HEK293T (cell line): Measurements from ENCODE around the gene GANC.

Source experiments
- CTCF ChIA-PET: fragments of 350-600 bp; formaldehyde crosslinking; extraction: SDS; loops from one replicate; lab custom pipeline; 2021; ENCODE audit warnings: antibody characterized with exemption, inconsistent platforms; lab: Yijun Ruan, JAX
- POLR2A ChIA-PET: fragments of 350-600 bp; formaldehyde crosslinking; extraction: SDS; loops from one replicate; lab custom pipeline; 2020; ENCODE audit warnings: antibody characterized with exemption, inconsistent platforms; lab: Yijun Ruan, JAX
- DNase-seq: peaks from one replicate; pipeline ENCODE4 v3.0.0; 2012; ENCODE audit warnings: mixed read lengths; ENCODE audit errors: extremely low spot score
- ARNT ChIP-seq: fragments of 450-650 bp; IDR thresholded peaks from 2 replicates; pipeline ENCODE4 v1.6.1; 2017; ENCODE audit warnings: mild to moderate bottlenecking
- BHLHE40 ChIP-seq: fragments of 450-650 bp; IDR thresholded peaks from 2 replicates; pipeline ENCODE4 v1.6.1; 2016; ENCODE audit warnings: mild to moderate bottlenecking, moderate library complexity, borderline replicate concordance
- CTBP1 ChIP-seq: fragments of 450-650 bp; IDR thresholded peaks from 2 replicates; pipeline ENCODE4 v1.6.1; 2016; ENCODE audit warnings: borderline replicate concordance
- ELF4 ChIP-seq: fragments of 450-650 bp; IDR thresholded peaks from 2 replicates; pipeline ENCODE4 v1.6.1; 2017; ENCODE audit warnings: antibody characterized with exemption
- FOXA1 ChIP-seq: fragments of 450-650 bp; IDR thresholded peaks from 2 replicates; pipeline ENCODE4 v1.6.1; 2016; ENCODE audit warnings: mild to moderate bottlenecking
- FOXK2 ChIP-seq: fragments of 450-650 bp; IDR thresholded peaks from 2 replicates; pipeline ENCODE4 v1.6.1; 2016; ENCODE audit warnings: mild to moderate bottlenecking
- FOXM1 ChIP-seq: fragments of 450-650 bp; IDR thresholded peaks from 2 replicates; pipeline ENCODE4 v1.6.1; 2017; ENCODE audit warnings: mild to moderate bottlenecking, borderline replicate concordance
- HDGF ChIP-seq: fragments of 450-650 bp; IDR thresholded peaks from 2 replicates; pipeline ENCODE4 v1.6.1; 2017; ENCODE audit warnings: antibody characterized with exemption, borderline replicate concordance
- L3MBTL2 ChIP-seq: fragments of 450-650 bp; conservative IDR thresholded peaks from 2 replicates; pipeline ENCODE4 v1.6.1; 2016; ENCODE audit warnings: mild to moderate bottlenecking
- LEF1 ChIP-seq: fragments of 450-650 bp; IDR thresholded peaks from 2 replicates; pipeline ENCODE4 v1.6.1; 2017; ENCODE audit warnings: mild to moderate bottlenecking, borderline replicate concordance
- NFRKB ChIP-seq: fragments of 450-650 bp; IDR thresholded peaks from 2 replicates; pipeline ENCODE4 v1.6.1; 2016; ENCODE audit warnings: mild to moderate bottlenecking, moderate library complexity
- SP1 ChIP-seq: fragments of 450-650 bp; IDR thresholded peaks from 2 replicates; pipeline ENCODE4 v1.6.1; 2017
- SUZ12 ChIP-seq: fragments of 450-650 bp; IDR thresholded peaks from 2 replicates; pipeline ENCODE4 v1.6.1; 2016; ENCODE audit warnings: mild to moderate bottlenecking
- TARDBP ChIP-seq: fragments of 450-650 bp; IDR thresholded peaks from 2 replicates; pipeline ENCODE4 v1.6.1; 2016
- ZNF384 ChIP-seq: fragments of 450-650 bp; IDR thresholded peaks from 2 replicates; pipeline ENCODE4 v1.6.1; 2016
- TF ChIP-seq, protein P1 (sequence below): fragments of 450-650 bp; IDR thresholded peaks from 2 replicates; pipeline ENCODE4 v1.6.1; 2016

The GANC gene

DNA sequence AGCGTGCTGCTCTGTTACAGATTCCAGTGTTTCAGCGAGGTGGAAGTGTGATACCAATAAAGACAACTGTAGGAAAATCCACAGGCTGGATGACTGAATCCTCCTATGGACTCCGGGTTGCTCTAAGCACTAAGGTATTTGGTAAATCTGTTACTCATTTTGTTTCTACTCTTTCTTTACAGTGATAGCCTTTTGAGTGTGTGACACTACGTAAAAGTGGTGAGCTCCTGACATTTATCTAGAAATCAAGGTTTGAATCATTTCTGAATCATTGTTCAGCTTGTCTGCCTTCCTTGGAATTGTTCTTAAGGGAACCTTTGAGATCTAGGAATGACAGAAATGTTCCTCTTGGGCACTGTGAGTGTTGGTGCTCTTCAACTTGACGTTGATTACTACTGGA lies 75.1 kb downstream of the GANC start:
- no peak for DNase-seq
- CTCF ChIA-PET: no interaction called here
- no peak for TF ChIP-seq ARNT
- no peak for TF ChIP-seq TARDBP
- no peak for TF ChIP-seq ZNF384
- TF ChIP-seq ELF4: no peak
- no peak for TF ChIP-seq LEF1
- TF ChIP-seq FOXK2: no peak
- no peak for TF ChIP-seq HDGF
- no peak for TF ChIP-seq NFRKB
- TF ChIP-seq FOXA1: no peak
- no peak for TF ChIP-seq SP1
- TF ChIP-seq, protein P1, sequence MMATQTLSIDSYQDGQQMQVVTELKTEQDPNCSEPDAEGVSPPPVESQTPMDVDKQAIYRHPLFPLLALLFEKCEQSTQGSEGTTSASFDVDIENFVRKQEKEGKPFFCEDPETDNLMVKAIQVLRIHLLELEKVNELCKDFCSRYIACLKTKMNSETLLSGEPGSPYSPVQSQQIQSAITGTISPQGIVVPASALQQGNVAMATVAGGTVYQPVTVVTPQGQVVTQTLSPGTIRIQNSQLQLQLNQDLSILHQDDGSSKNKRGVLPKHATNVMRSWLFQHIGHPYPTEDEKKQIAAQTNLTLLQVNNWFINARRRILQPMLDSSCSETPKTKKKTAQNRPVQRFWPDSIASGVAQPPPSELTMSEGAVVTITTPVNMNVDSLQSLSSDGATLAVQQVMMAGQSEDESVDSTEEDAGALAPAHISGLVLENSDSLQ: no peak
- TF ChIP-seq FOXM1: no peak
- TF ChIP-seq L3MBTL2: no peak
- TF ChIP-seq CTBP1: no peak
- no peak for TF ChIP-seq SUZ12
- TF ChIP-seq BHLHE40: no peak
- POLR2A ChIA-PET: no interaction called here

DNA sequence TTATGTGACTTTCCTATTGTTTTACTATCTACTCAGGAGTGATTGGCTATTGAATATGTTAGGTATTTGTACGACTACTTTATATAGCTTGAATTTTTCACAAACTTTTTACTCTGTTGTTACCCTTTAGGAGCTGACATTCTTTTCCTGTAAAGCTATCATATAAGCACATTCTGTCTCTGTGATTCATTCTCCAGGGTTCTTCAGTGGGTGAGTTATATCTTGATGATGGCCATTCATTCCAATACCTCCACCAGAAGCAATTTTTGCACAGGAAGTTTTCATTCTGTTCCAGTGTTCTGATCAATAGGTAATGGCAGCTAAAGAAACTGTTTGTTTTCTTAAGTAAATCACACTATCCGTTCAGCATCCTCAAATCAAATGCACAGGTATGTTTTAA lies 76.2 kb downstream of the GANC start:
- POLR2A ChIA-PET: no interaction called here
- no peak for TF ChIP-seq HDGF
- DNase-seq: no peak
- CTCF ChIA-PET: no interaction called here

DNA sequence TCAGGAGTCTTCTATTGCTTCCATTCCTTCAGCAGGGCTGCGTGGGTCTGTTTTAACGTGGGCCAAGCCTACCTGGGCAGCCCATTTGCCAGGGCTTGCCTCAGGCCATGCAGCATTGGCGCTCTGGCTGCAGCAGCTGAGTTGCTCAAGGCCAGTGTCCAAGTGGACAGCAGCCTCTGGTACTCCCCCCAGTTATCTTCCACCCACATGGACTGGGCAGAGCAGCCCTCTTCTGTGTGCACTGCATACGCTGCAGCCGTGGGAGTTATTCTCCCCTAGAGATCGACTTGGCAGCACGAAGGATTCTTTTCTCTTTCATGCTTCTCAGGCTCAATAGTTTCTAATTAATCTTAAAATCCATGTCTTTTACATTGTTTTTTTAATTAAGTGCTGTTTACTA lies 79.4 kb downstream of the GANC start:
- ChIA-PET POLR2A (no interaction called here), CTCF (no interaction called here)
- DNase-seq: no peak
- no peak for TF ChIP-seq ELF4
- no peak for TF ChIP-seq ARNT

DNA sequence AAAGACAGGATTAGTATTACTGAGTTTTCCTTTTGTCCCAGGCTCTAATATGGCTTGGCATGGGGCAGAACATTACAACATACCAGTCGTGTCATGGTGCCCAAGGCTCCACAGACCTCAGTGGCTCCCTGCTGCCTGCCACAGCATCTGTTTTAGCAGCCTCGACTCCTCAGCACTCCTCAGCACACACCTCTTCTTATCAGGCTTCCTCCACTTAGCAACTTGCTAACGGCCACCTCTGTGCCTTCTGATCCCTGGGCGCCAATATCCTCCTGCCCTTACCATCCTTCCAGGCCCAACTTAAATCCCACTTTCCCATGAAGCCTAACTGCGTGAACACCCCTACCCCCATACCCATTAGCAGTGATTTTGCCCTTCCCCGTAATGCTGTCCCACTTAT lies 80.1 kb downstream of the GANC start:
- TF ChIP-seq, protein P1: no peak
- no peak for TF ChIP-seq FOXK2
- TF ChIP-seq ELF4: no peak
- no peak for TF ChIP-seq L3MBTL2
- no peak for TF ChIP-seq CTBP1
- no peak for TF ChIP-seq LEF1
- no peak for TF ChIP-seq SP1
- no peak for TF ChIP-seq SUZ12
- no peak for TF ChIP-seq NFRKB
- no peak for TF ChIP-seq TARDBP
- TF ChIP-seq FOXM1: no peak
- no peak for TF ChIP-seq BHLHE40
- no peak for TF ChIP-seq ZNF384
- no peak for TF ChIP-seq HDGF
- no peak for TF ChIP-seq ARNT
- no peak for TF ChIP-seq FOXA1
- CTCF ChIA-PET: no interaction called here
- no peak for DNase-seq
- POLR2A ChIA-PET: no interaction called here

DNA sequence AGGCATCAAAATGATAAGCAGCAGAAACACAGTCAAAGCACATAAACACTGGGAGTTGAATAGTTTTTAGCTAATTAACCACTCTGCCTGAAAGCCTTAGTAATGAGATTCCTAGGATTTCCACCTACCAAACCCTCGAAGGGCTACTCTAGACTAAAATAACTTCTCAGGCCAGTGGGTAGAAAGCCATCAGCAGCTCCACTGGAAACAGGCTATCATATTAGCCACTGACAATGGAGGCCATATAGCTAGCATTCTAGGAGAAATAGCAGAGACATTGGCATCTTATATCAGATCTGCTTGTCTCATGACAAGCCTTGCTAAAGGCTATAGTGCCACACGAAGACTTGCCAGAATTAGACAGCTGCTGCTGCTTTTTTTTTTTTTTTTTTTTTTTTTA lies 81.8 kb downstream of the GANC start:
- ChIA-PET POLR2A (no interaction called here), CTCF (no interaction called here)
- TF ChIP-seq ZNF384 (no peak), FOXK2 (no peak), SP1 (no peak), ELF4 (no peak), NFRKB (no peak)
- DNase-seq: no peak

DNA sequence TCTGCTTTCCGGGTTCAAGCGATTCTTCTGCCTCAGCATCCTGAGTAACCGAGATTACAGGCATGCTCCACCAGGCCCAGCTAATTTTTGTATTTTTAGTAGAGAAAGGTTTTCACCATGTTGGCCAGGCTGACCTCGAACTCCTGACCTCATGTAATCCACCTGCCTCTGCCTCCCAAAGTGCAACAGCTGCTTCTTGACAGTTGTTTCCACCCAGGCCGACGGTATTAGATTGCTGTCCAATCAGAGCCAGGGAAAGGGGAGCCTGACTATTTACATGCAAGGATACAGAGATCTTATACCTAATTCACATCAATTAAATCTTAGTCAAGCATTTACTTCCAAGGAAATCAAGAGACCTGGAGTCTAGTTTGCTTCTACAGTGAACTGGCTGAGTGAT lies 82.3 kb downstream of the GANC start:
- CTCF ChIA-PET: no interaction called here

DNA sequence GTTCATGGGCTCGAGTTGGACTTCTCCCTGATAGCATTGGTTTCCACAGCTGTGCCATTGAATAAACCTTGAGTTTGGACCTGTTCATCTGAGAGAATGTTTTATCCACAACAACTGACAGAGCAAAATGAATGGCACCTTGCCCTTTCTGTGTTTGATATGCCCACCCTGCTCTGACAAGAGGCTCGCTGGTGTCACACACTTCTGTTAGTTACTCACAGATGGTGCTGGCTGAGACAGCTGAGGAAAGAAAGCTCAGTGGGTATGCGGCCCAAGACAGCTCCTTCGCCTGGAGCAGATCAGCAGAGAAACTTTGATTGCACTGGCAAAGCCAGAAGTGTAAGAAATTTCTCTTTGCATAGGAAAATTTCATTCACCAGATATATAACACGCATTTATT lies 83.8 kb downstream of the GANC start:
- POLR2A ChIA-PET: no interaction called here
- TF ChIP-seq FOXA1 (no peak), ELF4 (no peak), SUZ12 (no peak), HDGF (no peak), SP1 (no peak), L3MBTL2 (no peak), ZNF384 (no peak), NFRKB (no peak), FOXK2 (no peak), BHLHE40 (no peak), TARDBP (no peak), CTBP1 (no peak), FOXM1 (no peak), LEF1 (no peak), ARNT (no peak)
- TF ChIP-seq, protein P1: no peak
- DNase-seq: no peak
- CTCF ChIA-PET: no interaction called here

More for the DNA sequence above, 82.3 kb downstream of the GANC start:
- DNase-seq: no peak
- TF ChIP-seq LEF1: no peak
- POLR2A ChIA-PET: no interaction called here
